Heart right ventricle (tissue), 16 donors: ENCODE data around the gene GPR55. TPM values are rescaled to one million over a fixed set of nuclear protein-coding genes. Genes with fewer than 3 reads are reported as not detected.

Source experiments
- ATAC-seq, 8 donors: fragments of 200-7000 bp; cut with Tn5 transposase; one replicate each; pipeline ENCODE4 v1.9.1; 2020; ENCODE audit warnings: mild to moderate bottlenecking in 8 of 8, moderate library complexity in 8 of 8, moderate number of reproducible peaks in 1 of 8
- DNase-seq, 2 donors: peaks; one replicate each; pipeline ENCODE4 v3.0.0-alpha.2; 2020
- H3K27ac ChIP-seq, 10 donors: fragments of 200-600 bp; sonication (generic) in 2 of 10; one replicate each; pipeline versions ENCODE4 v1.5.0 to v1.8.0; 2020 to 2022; ENCODE audit warnings: mild to moderate bottlenecking in 3 of 10
- H3K27me3 ChIP-seq, 7 donors: fragments of 200-600 bp; one replicate each; pipeline ENCODE4 v1.8.0; 2021 to 2022; ENCODE audit warnings: mild to moderate bottlenecking in 2 of 7
- H3K36me3 ChIP-seq, 9 donors: fragments of 200-600 bp; sonication (generic) in 1 of 9; one replicate each; pipeline versions ENCODE4 v1.5.0 to v1.8.0; 2020 to 2022; ENCODE audit warnings: mild to moderate bottlenecking in 2 of 9
- H3K4me1 ChIP-seq, 9 donors: fragments of 200-600 bp; sonication (generic) in 1 of 9; one replicate each; pipeline versions ENCODE4 v1.5.0 to v1.8.0; 2020 to 2022; ENCODE audit warnings: mild to moderate bottlenecking in 4 of 9
- H3K4me3 ChIP-seq, 10 donors: fragments of 200-600 bp; sonication (generic) in 2 of 10; one replicate each; pipeline versions ENCODE4 v1.5.0 to v1.8.0; 2020 to 2022; ENCODE audit warnings: mild to moderate bottlenecking in 7 of 10, moderate library complexity in 2 of 10
- H3K9me3 ChIP-seq, 11 donors: fragments of 200-600 bp in 10 of 11; sonication (generic) in 2 of 11; one replicate each; pipeline versions ENCODE4 v1.5.0 to v1.8.0; 2013 to 2022; ENCODE audit warnings: mild to moderate bottlenecking in 2 of 11, control low read depth in 1 of 11, moderate library complexity in 1 of 11
- CTCF ChIP-seq, 9 donors: fragments of 200-600 bp; sonication (generic) in 2 of 9; IDR thresholded peaks; one replicate each; pipeline versions ENCODE4 v1.5.0 to v1.8.0; 2021 to 2022; ENCODE audit warnings: antibody characterized with exemption in 9 of 9, mild to moderate bottlenecking in 5 of 9, moderate library complexity in 1 of 9
- WGBS, 2 donors: extraction: QIAGEN DNeasy Blood & Tissue Kit; methylation state at CpG; one replicate each; pipeline ENCODE4 v1.1.7; 2013; ENCODE audit warnings: inconsistent platforms in 1 of 2; 5-methylcytosine and 5-hydroxymethylcytosine counted together
- intact Hi-C, 10 donors: fragments of 100-400 bp; cut with DNase I; formaldehyde crosslinking; loops; one replicate each; pipeline versions ENCODE4 v1.11.1 to v1.14.2; 2022
- polyA plus RNA-seq, 2 donors: library from polyadenylated mRNA; stranded (reverse); fragments of 200-250 nt; gene quantifications; one replicate each; pipeline ENCODE4 v1.2.3, GENCODE V29; 2013
- total RNA-seq, 10 donors: library from RNA; stranded (reverse); fragmentation: NEBNext Ultra II Directional in 3 of 10; extraction: Animal tissue kit (Norgen Biotek cat#: 25700) in 3 of 10; gene quantifications; one replicate each; pipeline versions ENCODE4 v1.2.1 to v1.2.4, GENCODE V29; 2021 to 2023
- donor health status: Arrhythmogenic right ventricular cardiomyopathy.
- donor health status: ischemic (EF 13 %, LVEDD 7.1; RV severe dilation, severe dysfunction).
- donor health status: healthy with polysubstance abuse.
- donor health status: DM: no; HTN: yes; CAD: no.
- donor health status: DM: no; HTN: no; CAD: no.
- donor health status: ischemic (EF 25% LVEDD 6.9; RV normal size, moderate dysfunction).
- donor health status: ischemic (EF 25% LVEDD 5.7; RV mildly dilated, moderate dysfunction).
- donor health status: healthy.
- donor health status: DM: yes; HTN: yes; CAD: no.
- donor health status: Ischemic cardiomyopathy.
- donor health status: ischemic (EF 35%, LVEDD 5.7; RV mildly dilated, moderate dysfunction).
- donor health status: nonischemic (EF 11% LVEDD 7.7; RV severe dilation, severe dysfunction).
- donor health status: DM: yes; HTN: yes; CAD: no.
- donor health status: PGD.
- donor health status: ischemic (EF 29% LVEDD 5.4; RV normal size, mild dysfunction).
- donor health status: nonischemic (EF 23%, LVEDD 6.1; RV moderate dilation, normal function).

GPR55 gene
- total and polyA plus RNA-seq, 12 donors, result 0.01 to 0.42 TPM; not detected in 10

- Histone ChIP-seq H3K4me3 (no peak overlapping the region), H3K27me3 (no peaks in the 10 kb centered on the region), H3K4me1 (peaks cover 0 to 40% (median 18%) of the 10 kb centered on the region in 9 donors), H3K9me3 (no peaks in the 10 kb centered on the region), H3K27ac (no peak overlapping the region), H3K36me3 (peaks cover 0 to 26% (median 0%) of the 10 kb centered on the region in 9 donors)
- DNase-seq (no peak), ATAC-seq (no peak)
- no peak for TF ChIP-seq CTCF (IDR thresholded peaks at IDR 0.05)
- intact Hi-C loops, result no loop called here
- WGBS, 2 donors, result 87 to 88% methylated on average over 13 of the region's 13 CpGs
Observed at GRCh38 chr2:230873661-230874401, 51.2 kb downstream of the GPR55 start.

- Histone ChIP-seq H3K27ac (no peak overlapping the region), H3K4me1 (peaks cover 0 to 47% (median 20%) of the 10 kb centered on the region in 9 donors), H3K9me3 (no peaks in the 10 kb centered on the region), H3K27me3 (no peaks in the 10 kb centered on the region), H3K4me3 (no peak overlapping the region), H3K36me3 (peaks cover 0 to 26% (median 0%) of the 10 kb centered on the region in 9 donors)
- intact Hi-C loops, result no loop called here
- 91 to 95% methylated on average over 21 of the region's 21 CpGs for WGBS, 2 donors
- DNase-seq (no peak), ATAC-seq (no peak)
- no peak for TF ChIP-seq CTCF (IDR thresholded peaks at IDR 0.05)
Observed at GRCh38 chr2:230872968-230873660, 51.9 kb downstream of the GPR55 start.

- H3K4me3 ChIP-seq, result no peak overlapping the region
Observed at GRCh38 chr2:230872151-230872967, 52.7 kb downstream of the GPR55 start.

More at GRCh38 chr2:230872151-230872967, 52.7 kb downstream of the GPR55 start:
- intact Hi-C loops, result no loop called here
- H3K4me1 ChIP-seq, result peaks cover 0 to 55% (median 24%) of the 10 kb centered on the region in 9 donors
- no peak for TF ChIP-seq CTCF (IDR thresholded peaks at IDR 0.05)
- H3K27me3 ChIP-seq, result no peaks in the 10 kb centered on the region
- no peak overlapping the region for H3K27ac ChIP-seq
- WGBS, 2 donors, result 74 to 81% methylated on average over 14 of the region's 14 CpGs
- peaks cover 0 to 20% (median 0%) of the 10 kb centered on the region in 9 donors for H3K36me3 ChIP-seq
- ATAC-seq (no peak), DNase-seq (no peak)
- no peaks in the 10 kb centered on the region for H3K9me3 ChIP-seq
